Astrocyte (in vitro differentiated cells and primary cell): ENCODE measurements around the gene THADA.

Experiments
- EZH2 ChIP-seq: IDR thresholded peaks from 2 replicates; pipeline ENCODE4 v1.6.1; 2012; ENCODE audit warnings: mild to moderate bottlenecking, low read length, inconsistent platforms; ENCODE audit not compliant: insufficient read depth
- TF ChIP-seq, protein P1 (sequence below): IDR thresholded peaks from 2 replicates; pipeline ENCODE4 v1.5.1; 2011; ENCODE audit warnings: low read depth, mild to moderate bottlenecking, inconsistent platforms, low read length, moderate library complexity; ENCODE audit not compliant: insufficient read depth

DNA sequence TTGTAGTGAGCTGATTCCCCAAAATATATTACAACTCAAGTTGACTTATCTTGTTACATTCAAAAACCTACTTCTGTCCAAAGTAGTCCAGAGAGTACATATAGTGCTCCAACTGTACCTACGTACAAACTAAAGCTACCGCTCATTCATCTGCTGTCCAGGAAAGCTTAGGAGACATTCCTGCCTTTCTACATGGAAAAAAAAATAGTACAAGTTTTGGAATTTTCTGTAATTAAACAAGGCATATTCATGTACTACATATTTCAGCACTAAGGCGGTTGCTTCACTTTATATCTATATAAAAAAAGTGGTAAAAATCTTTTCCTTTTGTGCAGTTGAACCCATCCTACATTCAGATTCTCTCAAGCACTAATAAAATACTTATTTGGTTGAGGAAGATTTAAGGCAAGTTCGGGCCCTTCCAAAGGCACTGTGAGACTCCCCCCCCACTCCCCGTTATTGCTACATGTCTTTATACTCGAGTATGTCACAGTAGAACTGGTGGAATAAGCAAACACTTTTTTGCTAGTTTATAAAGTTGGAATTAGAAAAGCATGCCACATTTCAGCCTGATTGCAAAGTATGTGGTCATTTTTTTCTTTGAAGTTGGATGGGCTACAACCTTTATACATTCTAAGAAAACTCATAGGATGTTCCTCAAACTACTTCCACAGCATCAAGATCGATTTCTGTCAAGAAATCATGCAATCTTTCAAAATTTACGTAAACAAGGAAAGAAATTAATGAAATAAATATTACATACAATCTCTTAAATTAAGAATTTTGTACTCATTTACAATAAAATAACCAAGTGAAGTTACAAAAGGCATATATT, 373.1 kb downstream of the THADA start:
- TF ChIP-seq, protein P1, sequence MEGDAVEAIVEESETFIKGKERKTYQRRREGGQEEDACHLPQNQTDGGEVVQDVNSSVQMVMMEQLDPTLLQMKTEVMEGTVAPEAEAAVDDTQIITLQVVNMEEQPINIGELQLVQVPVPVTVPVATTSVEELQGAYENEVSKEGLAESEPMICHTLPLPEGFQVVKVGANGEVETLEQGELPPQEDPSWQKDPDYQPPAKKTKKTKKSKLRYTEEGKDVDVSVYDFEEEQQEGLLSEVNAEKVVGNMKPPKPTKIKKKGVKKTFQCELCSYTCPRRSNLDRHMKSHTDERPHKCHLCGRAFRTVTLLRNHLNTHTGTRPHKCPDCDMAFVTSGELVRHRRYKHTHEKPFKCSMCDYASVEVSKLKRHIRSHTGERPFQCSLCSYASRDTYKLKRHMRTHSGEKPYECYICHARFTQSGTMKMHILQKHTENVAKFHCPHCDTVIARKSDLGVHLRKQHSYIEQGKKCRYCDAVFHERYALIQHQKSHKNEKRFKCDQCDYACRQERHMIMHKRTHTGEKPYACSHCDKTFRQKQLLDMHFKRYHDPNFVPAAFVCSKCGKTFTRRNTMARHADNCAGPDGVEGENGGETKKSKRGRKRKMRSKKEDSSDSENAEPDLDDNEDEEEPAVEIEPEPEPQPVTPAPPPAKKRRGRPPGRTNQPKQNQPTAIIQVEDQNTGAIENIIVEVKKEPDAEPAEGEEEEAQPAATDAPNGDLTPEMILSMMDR = no peak
- TF ChIP-seq EZH2 = no peak
